A549 (cell line): ENCODE results near the gene COBLL1.

Experiments
- CBX2 ChIP-seq: fragments of 200-600 bp; sonication (generic); IDR thresholded peaks from 2 replicates; pipeline ENCODE4 v1.6.1; 2016; ENCODE audit warnings: low read depth, mild to moderate bottlenecking, borderline replicate concordance
- CEBPB ChIP-seq, 2 experiments: fragments of >200 bp in 1 of 2; sonication (Bioruptor Twin) in 1 of 2; formaldehyde crosslinking in 1 of 2; IDR thresholded peaks; 2 replicates each; pipeline ENCODE4 v1.6.1; 2012 to 2016
- CTCF ChIP-seq: fragments of >200 bp; sonication (Bioruptor Twin); formaldehyde crosslinking; IDR thresholded peaks from 3 replicates; pipeline ENCODE4 v1.5.1; 2016
- NPAS2 ChIP-seq: fragments of 250-450 bp; sonication (Bioruptor Pico); IDR thresholded peaks from 2 replicates; pipeline ENCODE4 v1.8.0; 2022; ENCODE audit warnings: mild to moderate bottlenecking, moderate library complexity, borderline replicate concordance
- PHF8 ChIP-seq: fragments of 200-600 bp; sonication (generic); IDR thresholded peaks from 2 replicates; pipeline ENCODE4 v1.6.1; 2016; ENCODE audit warnings: low read depth, mild to moderate bottlenecking, antibody characterized with exemption, moderate library complexity, borderline replicate concordance
- POLR2A ChIP-seq: IDR thresholded peaks from 2 replicates; pipeline ENCODE4 v1.6.1; 2012; ENCODE audit warnings: mild to moderate bottlenecking, low read length
- RAD21 ChIP-seq, 2 experiments: fragments of >200 bp in 1 of 2; sonication (Bioruptor Twin) in 1 of 2; formaldehyde crosslinking in 1 of 2; IDR thresholded peaks in 1 of 2; conservative IDR thresholded peaks in 1 of 2; 2 replicates in 1 of 2; 3 replicates in 1 of 2; pipeline ENCODE4 v1.6.1; 2012 to 2018; ENCODE audit warnings: inconsistent platforms in 1 of 2
- RCOR1 ChIP-seq: fragments of 150-350 bp; IDR thresholded peaks from 2 replicates; pipeline ENCODE4 v1.6.1; 2014; ENCODE audit warnings: antibody characterized with exemption, low read length, low read depth
- USF2 ChIP-seq: fragments of 450-650 bp; IDR thresholded peaks from 2 replicates; pipeline ENCODE4 v1.6.1; 2014; ENCODE audit warnings: antibody characterized with exemption
- ZNF302 ChIP-seq: fragments of 250-450 bp; sonication (Bioruptor Pico); IDR thresholded peaks from 2 replicates; pipeline ENCODE4 v1.9.0; 2021; ENCODE audit warnings: inconsistent platforms, mild to moderate bottlenecking, moderate library complexity

- TF ChIP-seq CTCF (no peak), RAD21 (conservative IDR thresholded peaks at IDR 0.05 in 1 of 2, IDR thresholded peaks at IDR 0.05 in 1 of 2) (no peak), POLR2A (no peak), CEBPB (IDR thresholded peaks at IDR 0.05) (no peak), RCOR1 (no peak), USF2 (no peak), CBX2 (no peak), ZNF302 (no peak), PHF8 (no peak), NPAS2 (no peak)
These were observed 27.8 kb upstream of the COBLL1 start for GRCh38 chr2:164869420-164869772.
